ENCODE results near the gene XPC. TPM values are rescaled to one million over a fixed set of nuclear protein-coding genes. Genes with fewer than 3 reads are reported as not detected.
A peak's percentile ranks its signal among the peaks of the same experiment; 100 is the strongest.

The XPC gene
- polyA plus RNA-seq, 3 donors, result 14.6 to 16.9 (median 16.8) TPM

DNA sequence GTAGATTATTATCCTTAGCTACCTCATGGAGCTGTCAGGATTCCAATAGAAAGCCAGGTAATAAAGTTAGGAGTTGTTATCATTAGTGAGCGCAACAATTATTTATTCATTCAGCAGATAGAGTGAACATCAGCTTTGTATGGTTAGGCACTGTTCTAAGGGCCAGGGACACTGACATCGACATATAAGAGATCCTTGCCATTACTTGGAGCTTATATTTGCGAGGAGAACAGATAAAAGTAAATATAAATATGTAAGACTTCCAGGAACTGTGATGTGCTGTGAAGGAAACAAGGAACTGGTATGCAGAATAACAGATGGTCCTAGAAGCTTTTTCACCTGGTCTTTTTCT is 689 bp upstream of the XPC start:
- 2 to 10% (median 6%) methylated on average over 3 of the region's 3 CpGs for WGBS, 3 donors
- H3K27ac ChIP-seq (ENCODE audit: low read depth, low read length), result no peak overlapping the region

- WGBS, 3 donors, result 6 to 7% (median 6%) methylated on average over 10 of the region's 10 CpGs
- no peak overlapping the region for H3K27ac ChIP-seq (ENCODE audit: low read depth, low read length)
These were observed 688 bp downstream of the XPC start for GRCh38 chr3:14177580-14178246.

DNA sequence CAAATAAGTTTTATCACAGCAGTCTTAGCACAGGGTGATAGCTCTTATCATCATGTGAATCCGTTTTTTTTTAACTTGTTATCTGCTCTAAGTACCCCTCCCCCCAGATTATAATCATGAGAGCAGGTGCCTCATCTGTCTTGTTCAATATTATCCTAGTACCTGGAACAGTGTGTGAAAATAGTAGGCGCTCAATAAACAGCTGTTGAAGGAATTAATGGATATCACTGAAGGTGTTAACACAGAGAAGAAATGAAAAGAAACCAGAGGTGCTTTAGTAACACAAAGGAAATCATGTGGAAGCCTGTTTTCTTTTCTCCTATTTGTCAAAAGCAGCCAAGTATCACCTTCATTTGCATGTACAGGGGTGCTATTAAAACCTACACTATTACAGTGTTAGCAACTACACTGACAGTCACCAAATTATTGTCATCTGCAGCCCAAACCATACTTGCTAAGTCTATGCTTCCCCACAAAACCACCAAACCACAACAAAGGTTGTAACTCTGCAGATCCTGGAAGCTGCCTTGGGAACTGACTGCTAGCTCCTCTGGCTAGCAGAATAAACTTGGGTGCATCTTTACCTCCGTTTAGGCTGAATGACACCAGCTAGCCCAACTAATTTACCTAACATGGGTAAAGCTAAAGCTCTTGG is 2.9 kb downstream of the XPC start:
- no peak overlapping the region for H3K27ac ChIP-seq (ENCODE audit: low read depth, low read length)
- WGBS, 3 donors, result 64 to 77% (median 66%) methylated on average over 3 of the region's 3 CpGs

- H3K27ac ChIP-seq (ENCODE audit: low read depth, low read length), result no peak overlapping the region
- WGBS, 3 donors, result 61 to 68% (median 66%) methylated on average over 2 of the region's 2 CpGs
These were observed 3.9 kb downstream of the XPC start for GRCh38 chr3:14174483-14174882.

GRCh38 chr3:14172496-14172895 is 5.9 kb downstream of the XPC start:
- 89 to 97% (median 96%) methylated on average over 5 of the region's 5 CpGs for WGBS, 3 donors

DNA sequence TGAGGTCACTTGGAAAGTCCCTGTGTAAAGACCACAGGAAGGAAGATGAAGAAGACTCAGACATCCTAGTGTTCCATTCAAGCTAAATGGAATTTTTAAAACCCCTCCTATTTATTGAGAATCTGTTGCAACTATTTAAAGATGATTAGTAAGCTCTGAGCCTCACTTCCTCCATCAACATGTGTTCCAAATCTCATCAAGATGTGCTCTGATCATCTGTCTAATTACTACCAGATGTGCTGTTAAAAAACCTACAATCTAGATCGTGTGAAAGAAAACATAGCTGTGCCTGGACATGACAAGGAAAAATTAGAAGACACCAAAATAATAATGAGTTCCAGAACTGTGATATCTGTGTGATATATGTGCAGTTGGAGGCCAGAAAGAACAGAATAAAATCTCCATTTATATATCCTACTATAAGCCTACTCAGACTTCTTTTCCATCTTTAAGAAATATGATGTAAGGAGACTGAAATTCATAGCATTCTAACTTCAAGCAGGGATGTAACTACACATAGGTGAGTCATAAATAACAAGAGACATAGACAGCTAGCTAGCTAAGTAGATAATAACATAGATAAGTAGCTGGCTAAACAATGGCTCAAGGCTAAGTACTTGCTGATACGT is 7.8 kb downstream of the XPC start:
- 67 to 79% (median 78%) methylated on average over 2 of the region's 2 CpGs for WGBS, 3 donors
- H3K27ac ChIP-seq (ENCODE audit: low read depth, low read length), result no peak overlapping the region

More at GRCh38 chr3:14172496-14172895, 5.9 kb downstream of the XPC start:
- no peak overlapping the region for H3K27ac ChIP-seq (ENCODE audit: low read depth, low read length)

- no peak overlapping the region for H3K27ac ChIP-seq (ENCODE audit: low read depth, low read length)
These were observed 8.5 kb downstream of the XPC start for GRCh38 chr3:14169871-14170270.

DNA sequence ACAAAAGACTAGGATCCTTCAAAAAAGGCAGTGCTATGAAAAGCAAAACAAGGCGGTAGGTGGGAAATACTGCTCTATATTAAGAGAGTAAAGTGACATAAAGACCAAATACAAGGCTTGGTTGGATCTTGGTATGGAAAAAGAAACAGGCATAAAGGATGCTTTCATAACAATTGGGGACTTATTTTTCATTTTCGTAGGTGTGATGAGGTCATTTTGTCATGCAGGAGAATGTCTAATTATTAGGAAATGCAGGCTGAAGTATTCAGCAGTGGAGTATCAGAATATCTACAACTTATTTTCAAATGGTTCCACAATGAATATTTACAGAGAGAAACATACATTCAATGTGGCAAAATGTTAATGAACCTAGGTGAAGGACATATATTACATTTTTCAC is 9.0 kb downstream of the XPC start:
- 95 to 96% (median 95%) methylated on average over 2 of the region's 2 CpGs for WGBS, 3 donors
- no peak overlapping the region for H3K27ac ChIP-seq (ENCODE audit: low read depth, low read length)

- no peak overlapping the region for H3K27ac ChIP-seq (ENCODE audit: low read depth, low read length)
- 92 to 94% (median 93%) methylated on average over 9 of the region's 9 CpGs for WGBS, 3 donors
These were observed 11.4 kb downstream of the XPC start for GRCh38 chr3:14166877-14167603.

DNA sequence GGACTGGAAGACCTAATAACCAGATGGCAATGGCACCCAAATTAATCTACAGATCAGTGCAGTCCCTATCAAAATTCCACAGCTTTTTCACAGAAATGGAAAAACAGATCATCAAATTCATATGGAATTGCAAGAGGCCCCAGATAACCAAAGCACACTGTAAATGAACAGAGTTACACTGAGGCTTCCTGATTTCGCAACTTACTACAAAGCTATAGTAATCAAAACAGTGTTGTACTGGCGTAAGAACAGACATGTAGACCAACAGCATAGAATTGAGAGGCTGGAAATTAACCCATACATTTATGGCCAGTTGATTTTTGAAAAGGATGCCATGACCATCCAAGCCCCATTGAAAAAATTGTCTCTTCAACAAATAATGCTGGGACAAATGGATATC is 16.2 kb downstream of the XPC start:
- no peak overlapping the region for H3K27ac ChIP-seq (ENCODE audit: low read depth, low read length)
- 80 to 96% (median 89%) methylated on average over 2 of the region's 2 CpGs for WGBS, 3 donors

GRCh38 chr3:14161282-14161681 is 17.1 kb downstream of the XPC start:
- WGBS, 3 donors, result 92 to 94% (median 94%) methylated on average over 2 of the region's 2 CpGs
- H3K27ac ChIP-seq (ENCODE audit: low read depth, low read length), result no peak overlapping the region

GRCh38 chr3:14159426-14159825 is 19.0 kb downstream of the XPC start:
- WGBS, 3 donors, result 96 to 97% (median 96%) methylated on average over 8 of the region's 8 CpGs
- peak overlapping the region; percentile 22 for H3K27ac ChIP-seq (ENCODE audit: low read depth, low read length)

DNA sequence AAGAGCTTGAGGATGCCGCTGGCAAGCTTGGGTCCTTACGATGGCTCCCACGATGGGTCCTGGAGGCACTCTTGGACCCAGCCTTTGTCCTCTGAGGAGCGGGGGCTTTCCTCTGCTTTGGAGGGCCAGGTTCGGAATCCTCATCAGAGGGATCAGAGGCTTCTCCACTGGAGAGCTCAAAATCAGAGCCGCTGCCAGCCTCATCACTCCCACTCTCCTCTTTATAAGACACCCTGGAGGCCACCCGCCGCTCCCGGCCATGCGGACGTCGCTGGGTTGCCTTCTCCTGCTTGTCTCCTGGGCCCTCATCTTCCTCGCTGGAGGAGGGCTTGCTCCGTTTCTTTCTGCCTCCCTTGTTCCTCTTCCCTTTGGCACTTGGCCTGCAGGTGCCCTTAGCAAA is 20.0 kb downstream of the XPC start:
- 91 to 96% (median 91%) methylated on average over 14 of the region's 14 CpGs for WGBS, 3 donors
- H3K27ac ChIP-seq (ENCODE audit: low read depth, low read length), result no peak overlapping the region

GRCh38 chr3:14157951-14158350 is 20.4 kb downstream of the XPC start:
- no peak overlapping the region for H3K27ac ChIP-seq (ENCODE audit: low read depth, low read length)
- WGBS, 3 donors, result 96 to 100% (median 97%) methylated on average over 9 of the region's 9 CpGs

DNA sequence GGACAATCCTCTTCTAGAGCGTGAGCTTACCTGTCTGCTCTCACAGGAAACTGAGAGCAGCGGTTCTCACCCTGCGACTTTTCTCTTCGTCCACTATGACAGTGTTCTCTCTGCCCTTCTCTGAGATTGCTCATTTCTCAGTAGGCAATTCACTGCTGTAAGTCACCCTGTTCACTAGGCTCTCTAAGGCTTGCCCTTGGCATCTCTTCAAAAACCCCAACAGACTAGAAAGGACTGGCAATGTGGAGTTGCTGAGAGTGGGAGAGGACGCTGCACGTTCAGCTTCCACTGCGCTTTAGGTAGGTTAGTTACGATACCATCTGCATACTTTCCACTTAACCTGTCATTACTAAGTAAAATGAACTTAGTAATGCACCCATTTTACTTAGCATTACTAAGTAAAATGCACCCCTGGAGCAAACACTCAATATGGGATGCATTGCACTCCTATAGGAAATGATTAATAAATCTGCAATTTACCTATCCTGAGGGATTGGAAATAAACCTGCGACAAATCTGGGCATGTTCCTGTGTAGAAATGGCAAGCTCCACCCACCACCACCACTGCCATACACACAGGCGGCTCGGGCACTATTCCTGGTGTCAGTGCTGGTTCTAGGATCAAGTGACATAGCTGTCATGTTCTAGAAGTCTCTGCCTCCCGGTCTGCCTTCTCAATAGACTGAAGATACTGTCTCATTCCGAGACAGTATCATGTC is 21.4 kb downstream of the XPC start:
- no peak overlapping the region for H3K27ac ChIP-seq (ENCODE audit: low read depth, low read length)
- 93 to 96% (median 95%) methylated on average over 13 of the region's 13 CpGs for WGBS, 3 donors

- WGBS, 3 donors, result 95 to 96% (median 96%) methylated on average over 7 of the region's 7 CpGs
- H3K27ac ChIP-seq (ENCODE audit: low read depth, low read length), result no peak overlapping the region
These were observed 22.2 kb downstream of the XPC start for GRCh38 chr3:14156201-14156600.

GRCh38 chr3:14154895-14155440 is 23.4 kb downstream of the XPC start:
- WGBS, 3 donors, result 77 to 92% (median 88%) methylated on average over 7 of the region's 7 CpGs
- H3K27ac ChIP-seq (ENCODE audit: low read depth, low read length), result no peak overlapping the region

- H3K27ac ChIP-seq (ENCODE audit: low read depth, low read length), result no peak overlapping the region
- 86 to 93% (median 88%) methylated on average over 5 of the region's 5 CpGs for WGBS, 3 donors
These were observed 24.1 kb downstream of the XPC start for GRCh38 chr3:14154276-14154675.
